GM23248 (cell line): ENCODE results near the gene NACC1.

Experiments
- EZH2 ChIP-seq: fragments of 200-600 bp; sonication (generic); IDR thresholded peaks from 2 replicates; pipeline ENCODE4 v1.6.1; 2018; ENCODE audit warnings: antibody characterized with exemption, mild to moderate bottlenecking; ENCODE audit not compliant: insufficient read depth, poor library complexity, severe bottlenecking
- EZH2phosphoT487 ChIP-seq: fragments of 200-600 bp; sonication (generic); IDR thresholded peaks from 2 replicates; pipeline ENCODE4 v1.6.1; 2018; ENCODE audit warnings: antibody characterized with exemption, moderate library complexity, mild to moderate bottlenecking, low read depth; ENCODE audit not compliant: insufficient read depth

DNA sequence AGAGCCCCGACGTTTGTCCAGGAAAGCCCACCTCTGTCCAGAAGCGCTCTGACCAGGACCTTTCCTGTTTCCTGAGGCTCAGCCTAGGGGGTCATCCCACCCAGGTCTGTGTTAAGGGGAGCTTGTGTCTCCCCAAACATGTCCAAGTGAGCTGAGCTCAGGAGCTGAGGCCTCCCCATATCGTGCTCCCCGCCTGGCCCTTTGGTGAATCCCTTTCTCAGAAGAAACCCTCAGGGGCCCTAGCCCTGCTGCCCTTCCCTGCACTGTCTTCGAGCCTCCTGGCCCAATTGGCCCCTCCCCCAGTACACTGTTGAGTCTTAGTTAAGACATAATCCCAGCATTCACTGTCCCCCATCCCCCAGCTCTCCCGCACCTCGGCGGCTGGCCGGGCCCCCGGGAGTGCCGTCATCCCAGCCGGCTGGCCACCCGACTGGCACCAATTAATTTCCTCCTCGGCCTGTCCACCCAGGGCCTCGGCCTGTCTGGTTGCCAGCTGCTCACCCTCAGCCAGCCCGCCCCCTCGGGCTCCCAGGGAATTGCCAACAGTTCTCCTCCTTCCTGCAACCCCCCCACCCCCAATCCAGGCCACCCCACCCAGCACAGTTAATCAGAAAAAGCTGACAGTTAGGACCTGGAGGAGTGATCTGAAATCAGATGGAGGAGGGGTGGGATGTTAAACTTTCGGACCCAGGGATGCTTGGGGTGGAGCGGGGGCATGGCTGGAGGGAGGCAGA lies 45.7 kb downstream of the NACC1 start:
- TF ChIP-seq EZH2: no peak
- TF ChIP-seq EZH2phosphoT487: no peak
